ENCODE data around the gene FBLN2.
"Not testable (repeated sequence)": the region's sequence is repeated elsewhere in the genome, so short reads cannot be mapped to it uniquely, and the experiment has no call there.

FBLN2 gene

GRCh38 chr3:13514639-13515435 is 34.1 kb upstream of the FBLN2 start:
- DNase-seq, result no peak

- DNase-seq, result no peak
Observed at GRCh38 chr3:13515786-13516759, 32.9 kb upstream of the FBLN2 start.

GRCh38 chr3:13516760-13517135 is 32.2 kb upstream of the FBLN2 start:
- no peak for DNase-seq

GRCh38 chr3:13517253-13517977 is 31.5 kb upstream of the FBLN2 start:
- DNase-seq, result no peak

- no peak for DNase-seq
Observed at GRCh38 chr3:13518516-13518953, 30.4 kb upstream of the FBLN2 start.

GRCh38 chr3:13519006-13519791 is 29.7 kb upstream of the FBLN2 start:
- DNase-seq, result no peak

GRCh38 chr3:13520326-13520880 is 28.5 kb upstream of the FBLN2 start:
- no peak for DNase-seq

GRCh38 chr3:13521309-13521708 is 27.6 kb upstream of the FBLN2 start:
- DNase-seq, result no peak

GRCh38 chr3:13521749-13522148 is 27.2 kb upstream of the FBLN2 start:
- DNase-seq, result not testable (repeated sequence)

GRCh38 chr3:13522236-13522635 is 26.7 kb upstream of the FBLN2 start:
- no peak for DNase-seq

GRCh38 chr3:13524979-13525669 is 23.8 kb upstream of the FBLN2 start:
- DNase-seq, result no peak

GRCh38 chr3:13525827-13526625 is 22.9 kb upstream of the FBLN2 start:
- no peak for DNase-seq

GRCh38 chr3:13526626-13526949 is 22.3 kb upstream of the FBLN2 start:
- no peak for DNase-seq

GRCh38 chr3:13528217-13528867 is 20.6 kb upstream of the FBLN2 start:
- DNase-seq, result peak; percentile 21

- no peak for DNase-seq
Observed at GRCh38 chr3:13529196-13530112, 19.5 kb upstream of the FBLN2 start.

GRCh38 chr3:13530241-13531009 is 18.5 kb upstream of the FBLN2 start:
- no peak for DNase-seq

GRCh38 chr3:13532085-13532484 is 16.8 kb upstream of the FBLN2 start:
- DNase-seq, result no peak

- no peak for DNase-seq
Observed at GRCh38 chr3:13532631-13533030, 16.3 kb upstream of the FBLN2 start.

Measured in DMS53 (cell line).